Nephron progenitor cell (in vitro differentiated cells): ENCODE results near the gene ST6GALNAC2.

Experiments used
- DNase-seq: peaks from one replicate; pipeline ENCODE4 v3.0.0; 2021
- H3K27ac Mint-ChIP-seq: 2 replicates; pipeline ENCODE4 v1.8.0; 2021; ENCODE audit warnings: mild to moderate bottlenecking, moderate library complexity, mixed read lengths
- H3K27me3 Mint-ChIP-seq: 2 replicates; pipeline ENCODE4 v1.8.0; 2021; ENCODE audit warnings: mild to moderate bottlenecking, low read depth, mixed read lengths; ENCODE audit not compliant: poor library complexity
- H3K36me3 Mint-ChIP-seq: 2 replicates; pipeline ENCODE4 v1.8.0; 2021; ENCODE audit warnings: low read depth, mixed read lengths
- H3K4me1 Mint-ChIP-seq: 2 replicates; pipeline ENCODE4 v1.8.0; 2021; ENCODE audit warnings: mixed read lengths
- H3K4me3 Mint-ChIP-seq: 2 replicates; pipeline ENCODE4 v1.8.0; 2021; ENCODE audit warnings: mild to moderate bottlenecking, moderate library complexity, mixed read lengths
- H3K9me3 Mint-ChIP-seq: 2 replicates; pipeline ENCODE4 v1.8.0; 2021; ENCODE audit warnings: mild to moderate bottlenecking, moderate library complexity, mixed read lengths
- TF ChIP-seq, protein P1 (sequence below): fragments of 200-600 bp; sonication (generic); IDR thresholded peaks from 2 replicates; pipeline ENCODE4 v1.5.0; 2021; ENCODE audit warnings: antibody characterized with exemption

The ST6GALNAC2 gene

DNA sequence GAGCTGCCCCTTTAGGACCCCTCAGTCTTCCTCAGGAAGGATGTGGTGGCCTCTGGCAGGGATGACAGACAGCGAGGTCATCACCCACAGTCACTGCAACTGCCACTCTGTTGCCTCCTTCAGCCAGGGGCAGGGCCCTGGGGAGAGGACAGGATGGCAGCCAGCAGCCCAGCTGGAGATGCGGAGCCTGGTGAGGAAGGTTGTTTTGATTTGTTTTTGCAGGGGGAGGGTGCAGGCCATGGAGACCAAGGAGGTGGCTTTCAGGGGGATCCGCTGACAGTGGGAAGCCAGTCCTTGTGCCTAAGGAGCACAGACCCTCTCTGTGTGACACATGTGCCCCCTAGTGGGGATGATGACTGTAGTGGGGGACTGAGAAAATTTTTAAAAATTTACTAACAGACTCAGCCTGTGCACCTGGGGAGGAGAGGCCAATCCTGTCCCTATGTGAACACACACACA lies 38.4 kb downstream of the ST6GALNAC2 start:
- H3K27me3 Mint-ChIP-seq: peaks cover 42% of the 10 kb centered on the region
- peaks cover 33% of the 10 kb centered on the region for H3K4me1 Mint-ChIP-seq
- H3K4me3 Mint-ChIP-seq: no peak overlapping the region
- TF ChIP-seq, protein P1, sequence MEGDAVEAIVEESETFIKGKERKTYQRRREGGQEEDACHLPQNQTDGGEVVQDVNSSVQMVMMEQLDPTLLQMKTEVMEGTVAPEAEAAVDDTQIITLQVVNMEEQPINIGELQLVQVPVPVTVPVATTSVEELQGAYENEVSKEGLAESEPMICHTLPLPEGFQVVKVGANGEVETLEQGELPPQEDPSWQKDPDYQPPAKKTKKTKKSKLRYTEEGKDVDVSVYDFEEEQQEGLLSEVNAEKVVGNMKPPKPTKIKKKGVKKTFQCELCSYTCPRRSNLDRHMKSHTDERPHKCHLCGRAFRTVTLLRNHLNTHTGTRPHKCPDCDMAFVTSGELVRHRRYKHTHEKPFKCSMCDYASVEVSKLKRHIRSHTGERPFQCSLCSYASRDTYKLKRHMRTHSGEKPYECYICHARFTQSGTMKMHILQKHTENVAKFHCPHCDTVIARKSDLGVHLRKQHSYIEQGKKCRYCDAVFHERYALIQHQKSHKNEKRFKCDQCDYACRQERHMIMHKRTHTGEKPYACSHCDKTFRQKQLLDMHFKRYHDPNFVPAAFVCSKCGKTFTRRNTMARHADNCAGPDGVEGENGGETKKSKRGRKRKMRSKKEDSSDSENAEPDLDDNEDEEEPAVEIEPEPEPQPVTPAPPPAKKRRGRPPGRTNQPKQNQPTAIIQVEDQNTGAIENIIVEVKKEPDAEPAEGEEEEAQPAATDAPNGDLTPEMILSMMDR: peak; percentile 60
- no peaks in the 10 kb centered on the region for H3K9me3 Mint-ChIP-seq
- H3K36me3 Mint-ChIP-seq: no peaks in the 10 kb centered on the region
- peak; percentile 77 for DNase-seq
- no peak overlapping the region for H3K27ac Mint-ChIP-seq

DNA sequence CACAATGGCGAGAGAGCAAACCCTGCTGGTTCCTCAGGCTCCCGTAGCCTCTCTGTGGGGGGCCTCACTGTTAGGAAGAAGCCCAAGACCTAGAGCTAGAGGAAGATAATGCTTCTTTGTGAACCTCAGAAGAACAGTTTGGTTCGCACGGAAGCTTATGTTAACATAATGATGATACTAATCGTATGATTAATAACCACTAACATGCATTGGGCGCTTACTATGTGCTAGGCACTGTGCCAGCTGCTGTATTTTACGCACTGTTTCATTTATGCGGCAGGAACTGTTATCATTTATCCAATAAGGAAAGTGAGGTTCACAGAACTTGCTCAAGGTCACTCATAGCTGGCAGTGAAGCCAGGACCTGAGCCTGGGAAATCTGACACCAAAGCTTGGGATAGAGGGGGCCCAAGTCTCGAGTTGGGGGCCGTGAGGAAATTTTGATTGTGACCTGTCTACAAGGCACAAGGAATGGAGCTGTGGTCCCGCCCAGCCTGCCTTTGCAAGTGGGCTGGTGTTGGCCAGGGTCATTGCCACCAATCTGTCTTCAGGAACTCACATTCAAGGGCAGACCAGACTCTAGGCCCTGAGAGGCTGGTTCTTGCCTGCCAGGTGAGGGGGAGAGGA lies 39.0 kb downstream of the ST6GALNAC2 start:
- Mint-ChIP-seq H3K27ac (no peak overlapping the region), H3K9me3 (no peaks in the 10 kb centered on the region), H3K4me1 (peaks cover 38% of the 10 kb centered on the region), H3K36me3 (no peaks in the 10 kb centered on the region), H3K4me3 (no peak overlapping the region), H3K27me3 (peaks cover 45% of the 10 kb centered on the region)
- TF ChIP-seq, protein P1: no peak
- no peak for DNase-seq

DNA sequence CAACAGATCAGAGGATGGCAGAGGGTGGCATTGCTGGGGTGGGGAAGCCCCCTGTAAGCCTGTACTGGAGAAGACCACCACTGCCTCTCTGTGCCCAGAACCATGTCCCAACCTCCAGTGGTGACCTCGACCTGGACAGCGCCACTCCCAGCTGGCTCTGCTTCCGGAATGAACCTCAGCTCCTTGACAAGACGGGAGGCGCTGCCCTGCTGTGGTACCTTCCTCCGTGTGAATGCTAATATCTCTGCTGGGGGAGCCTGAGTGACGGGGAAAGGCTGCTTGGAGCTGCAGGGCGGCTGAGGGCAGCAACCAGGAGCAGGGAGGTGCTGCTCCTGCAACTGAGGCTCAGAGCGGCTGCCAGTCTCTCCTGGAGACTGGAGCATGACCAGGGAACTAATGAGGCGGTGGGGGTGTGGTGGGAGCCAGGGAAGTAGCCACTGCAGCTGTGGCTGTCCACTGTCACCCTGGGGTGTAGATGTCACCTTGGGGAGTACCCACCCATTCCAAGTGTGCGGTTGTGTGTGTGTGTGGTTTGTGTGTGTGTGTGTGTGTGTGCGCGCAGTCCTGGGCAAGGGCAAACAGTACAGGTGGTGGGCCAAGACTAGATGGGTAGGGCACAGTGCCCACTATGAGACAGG lies 39.6 kb downstream of the ST6GALNAC2 start:
- H3K4me3 Mint-ChIP-seq: no peak overlapping the region
- no peaks in the 10 kb centered on the region for H3K9me3 Mint-ChIP-seq
- TF ChIP-seq, protein P1: no peak
- H3K4me1 Mint-ChIP-seq: peaks cover 42% of the 10 kb centered on the region
- H3K27me3 Mint-ChIP-seq: peaks cover 49% of the 10 kb centered on the region
- no peak for DNase-seq
- H3K27ac Mint-ChIP-seq: no peak overlapping the region
- H3K36me3 Mint-ChIP-seq: no peaks in the 10 kb centered on the region

DNA sequence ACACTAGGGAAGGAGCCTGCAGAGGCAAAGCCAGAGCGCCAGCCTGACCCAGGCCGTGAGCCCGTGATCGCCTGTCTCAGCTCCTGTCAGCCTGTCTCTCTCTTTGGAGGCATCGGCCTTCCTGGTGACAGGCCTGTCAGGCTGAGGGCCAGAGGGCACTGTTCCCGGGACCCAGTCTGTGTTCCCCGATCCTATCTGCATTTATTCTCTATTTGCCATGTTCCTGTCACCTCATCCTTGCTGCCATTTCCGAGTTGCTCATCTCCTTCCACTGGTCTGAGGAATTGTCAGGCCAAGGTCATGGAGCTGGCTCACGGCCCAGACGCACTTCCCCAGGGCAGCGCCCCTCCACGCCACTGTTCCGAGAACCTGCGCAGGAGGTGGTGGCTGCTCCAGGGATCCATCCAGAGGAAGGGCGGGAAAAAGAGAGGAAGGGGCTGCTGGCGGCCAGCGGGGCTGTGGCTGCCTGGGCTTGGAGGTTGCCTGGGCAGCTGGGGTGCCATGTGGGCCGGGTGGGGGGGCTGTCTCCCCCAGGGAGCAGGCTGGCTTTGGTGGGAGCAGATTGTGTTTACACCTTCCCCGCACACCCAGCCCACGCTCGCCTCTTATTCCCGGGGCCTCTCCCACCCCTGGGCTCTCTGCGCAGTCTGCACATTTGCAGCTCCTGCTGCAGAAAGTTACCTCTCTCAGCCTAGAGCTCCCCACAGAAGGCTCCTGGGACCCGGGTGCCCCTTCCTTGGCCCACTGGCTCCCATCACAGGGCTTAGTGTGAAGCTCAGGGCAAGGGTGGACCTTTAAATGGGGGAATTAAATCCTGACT lies 40.9 kb downstream of the ST6GALNAC2 start:
- Mint-ChIP-seq H3K36me3 (no peaks in the 10 kb centered on the region), H3K27ac (no peak overlapping the region), H3K9me3 (no peaks in the 10 kb centered on the region), H3K4me1 (peaks cover 46% of the 10 kb centered on the region), H3K27me3 (peaks cover 57% of the 10 kb centered on the region), H3K4me3 (no peak overlapping the region)
- TF ChIP-seq, protein P1: no peak
- no peak for DNase-seq

DNA sequence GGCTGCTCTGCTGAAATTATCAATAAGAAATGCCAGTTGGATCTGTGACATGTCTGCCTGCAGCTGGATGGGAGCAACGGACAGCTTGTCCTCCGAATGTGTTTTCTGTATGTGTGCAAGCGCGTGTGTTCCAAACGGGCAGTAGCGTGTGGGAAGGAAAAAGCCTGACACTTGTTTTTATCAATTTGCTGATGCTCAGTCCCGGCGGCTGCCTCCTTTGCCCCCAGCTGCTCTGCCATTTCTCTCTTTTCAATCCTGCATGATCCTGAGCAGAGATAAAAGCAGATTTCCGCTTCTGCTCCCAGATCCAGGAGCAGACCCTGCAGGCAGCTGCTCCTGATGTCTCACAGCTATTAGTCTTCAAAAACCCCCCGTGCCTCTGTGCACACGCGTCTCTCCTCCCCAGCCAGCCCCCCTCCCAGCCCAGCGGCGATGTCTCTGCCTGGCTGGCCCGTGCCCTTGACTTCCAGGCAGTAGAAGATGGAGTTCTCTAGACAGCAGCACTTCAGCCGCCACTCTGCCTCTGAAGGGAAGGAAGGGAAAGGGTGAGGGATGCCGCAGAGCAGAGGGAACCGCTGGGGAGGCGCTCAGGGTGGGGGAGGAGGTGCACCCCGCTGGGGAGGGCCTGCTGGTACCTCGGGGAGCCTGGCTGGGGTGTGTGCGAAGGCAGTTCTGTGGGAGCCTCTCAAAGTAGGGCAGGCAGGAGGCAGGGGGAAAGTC lies 41.7 kb downstream of the ST6GALNAC2 start:
- H3K27ac Mint-ChIP-seq: no peak overlapping the region
- H3K36me3 Mint-ChIP-seq: no peaks in the 10 kb centered on the region
- DNase-seq: peak; percentile 42
- peak overlapping the region; percentile 37 for H3K4me3 Mint-ChIP-seq
- TF ChIP-seq, protein P1: no peak
- no peaks in the 10 kb centered on the region for H3K9me3 Mint-ChIP-seq
- H3K27me3 Mint-ChIP-seq: peaks cover 65% of the 10 kb centered on the region
- H3K4me1 Mint-ChIP-seq: peaks cover 53% of the 10 kb centered on the region
